ENCODE measurements around the gene VWA2.
"Not testable (repeated sequence)": the region's sequence is repeated elsewhere in the genome, so short reads cannot be mapped to it uniquely, and the experiment has no call there.

VWA2 gene

GRCh38 chr10:114328874-114329273 lies 89.8 kb downstream of the VWA2 start:
- no peak for TF ChIP-seq CTCF (IDR thresholded peaks at IDR 0.05)
- intact Hi-C loops (cut with DNase I; ENCODE audit: low total_unique reads), result no loop called here
- Histone ChIP-seq H3K4me1 (peaks cover 0 to 36% (median 26%) of the 10 kb centered on the region in 4 donors), H3K9me3 (no peaks in the 10 kb centered on the region), H3K27ac (no peak overlapping the region), H3K36me3 (peaks cover 0 to 20% (median 0%) of the 10 kb centered on the region in 3 donors), H3K4me3 (no peak overlapping the region), H3K27me3 (no peaks in the 10 kb centered on the region)
- peak in 1 of 2 donors; percentile 72 for DNase-seq

GRCh38 chr10:114329634-114330365 lies 90.7 kb downstream of the VWA2 start:
- H3K27ac ChIP-seq, result no peak overlapping the region

GRCh38 chr10:114332301-114333192 lies 93.5 kb downstream of the VWA2 start:
- Histone ChIP-seq H3K27ac (peak overlapping the region; percentile 66 to 77), H3K27me3 (no peaks in the 10 kb centered on the region), H3K4me1 (peaks cover 0 to 46% (median 33%) of the 10 kb centered on the region in 4 donors), H3K9me3 (no peaks in the 10 kb centered on the region), H3K36me3 (peaks cover 0 to 12% (median 0%) of the 10 kb centered on the region in 3 donors), H3K4me3 (no peak overlapping the region)
- TF ChIP-seq CTCF (IDR thresholded peaks at IDR 0.05), result no peak
- intact Hi-C loops (cut with DNase I; ENCODE audit: low total_unique reads), result no loop called here
- no peak for DNase-seq

More at GRCh38 chr10:114329634-114330365, 90.7 kb downstream of the VWA2 start:
- TF ChIP-seq CTCF (IDR thresholded peaks at IDR 0.05), result no peak
- Histone ChIP-seq H3K27me3 (no peaks in the 10 kb centered on the region), H3K9me3 (no peaks in the 10 kb centered on the region), H3K36me3 (peaks cover 0 to 16% (median 0%) of the 10 kb centered on the region in 3 donors), H3K4me1 (peaks cover 0 to 46% (median 33%) of the 10 kb centered on the region in 4 donors), H3K4me3 (no peak overlapping the region)
- intact Hi-C loops (cut with DNase I; ENCODE audit: low total_unique reads), result no loop called here
- no peak for DNase-seq

GRCh38 chr10:114333441-114333840 lies 94.4 kb downstream of the VWA2 start:
- H3K27me3 ChIP-seq; H3K36me3 ChIP-seq; DNase-seq; H3K9me3 ChIP-seq; H3K4me3 ChIP-seq; intact Hi-C loops (cut with DNase I; ENCODE audit: low total_unique reads): not testable (repeated sequence)
- H3K27ac ChIP-seq, result peak overlapping the region; percentile 66 to 77
- H3K4me1 ChIP-seq, result peaks cover 0 to 46% (median 31%) of the 10 kb centered on the region in 4 donors

- Histone ChIP-seq H3K9me3 (no peaks in the 10 kb centered on the region), H3K27me3 (no peaks in the 10 kb centered on the region), H3K27ac (peak overlapping the region; percentile 66 to 77), H3K4me1 (peaks cover 0 to 39% (median 29%) of the 10 kb centered on the region in 4 donors), H3K36me3 (peaks cover 0 to 12% (median 0%) of the 10 kb centered on the region in 3 donors), H3K4me3 (no peak overlapping the region)
- intact Hi-C loops (cut with DNase I; ENCODE audit: low total_unique reads), result no loop called here
- no peak for DNase-seq
- TF ChIP-seq CTCF (IDR thresholded peaks at IDR 0.05), result no peak
These were observed 95.2 kb downstream of the VWA2 start for GRCh38 chr10:114334301-114334700.

- Histone ChIP-seq H3K4me3 (no peak overlapping the region), H3K9me3 (no peaks in the 10 kb centered on the region), H3K36me3 (peaks cover 0 to 12% (median 0%) of the 10 kb centered on the region in 3 donors), H3K27me3 (no peaks in the 10 kb centered on the region), H3K27ac (no peak overlapping the region), H3K4me1 (peaks cover 0 to 33% (median 28%) of the 10 kb centered on the region in 4 donors)
- DNase-seq, result no peak
- no peak for TF ChIP-seq CTCF (IDR thresholded peaks at IDR 0.05)
- intact Hi-C loops (cut with DNase I; ENCODE audit: low total_unique reads), result no loop called here
These were observed 96.6 kb downstream of the VWA2 start for GRCh38 chr10:114335614-114336013.
